Posterior cingulate gyrus (tissue), 11 donors: ENCODE data around the gene REXO5.

Source experiments
- DNase-seq, 10 donors: peaks; one replicate each; pipeline versions ENCODE4 v3.0.0 to v3.0.0-alpha.2; 2020 to 2021; ENCODE audit warnings: mixed read lengths in 3 of 10
- intact Hi-C: fragments of 100-400 bp; cut with DNase I; formaldehyde crosslinking; loops from one replicate; pipeline ENCODE4 v1.15.1; 2023

Gene REXO5

DNA sequence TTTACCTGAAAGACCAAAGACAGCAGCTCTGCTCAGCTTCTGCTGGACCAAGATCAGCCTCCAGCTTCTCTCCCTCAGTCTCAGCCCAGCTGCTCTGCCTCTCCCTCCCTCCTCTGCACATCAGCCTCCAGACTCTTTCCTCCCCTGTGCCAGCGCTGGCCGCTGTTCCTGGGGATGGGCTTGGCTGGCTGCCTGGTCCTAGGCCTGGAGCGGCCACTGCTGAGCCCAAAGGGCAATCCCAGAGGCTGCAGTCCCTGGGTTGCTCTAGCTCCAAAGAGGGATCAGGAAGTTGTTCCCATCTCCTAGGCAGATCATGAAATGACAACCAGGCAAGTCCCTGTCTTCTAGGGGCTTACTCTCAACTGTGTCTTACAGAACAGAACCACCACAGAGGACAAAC is 62.6 kb downstream of the REXO5 start:
- intact Hi-C loops = no loop called here
- peak; percentile 66 to 97 (median 82) for DNase-seq

DNA sequence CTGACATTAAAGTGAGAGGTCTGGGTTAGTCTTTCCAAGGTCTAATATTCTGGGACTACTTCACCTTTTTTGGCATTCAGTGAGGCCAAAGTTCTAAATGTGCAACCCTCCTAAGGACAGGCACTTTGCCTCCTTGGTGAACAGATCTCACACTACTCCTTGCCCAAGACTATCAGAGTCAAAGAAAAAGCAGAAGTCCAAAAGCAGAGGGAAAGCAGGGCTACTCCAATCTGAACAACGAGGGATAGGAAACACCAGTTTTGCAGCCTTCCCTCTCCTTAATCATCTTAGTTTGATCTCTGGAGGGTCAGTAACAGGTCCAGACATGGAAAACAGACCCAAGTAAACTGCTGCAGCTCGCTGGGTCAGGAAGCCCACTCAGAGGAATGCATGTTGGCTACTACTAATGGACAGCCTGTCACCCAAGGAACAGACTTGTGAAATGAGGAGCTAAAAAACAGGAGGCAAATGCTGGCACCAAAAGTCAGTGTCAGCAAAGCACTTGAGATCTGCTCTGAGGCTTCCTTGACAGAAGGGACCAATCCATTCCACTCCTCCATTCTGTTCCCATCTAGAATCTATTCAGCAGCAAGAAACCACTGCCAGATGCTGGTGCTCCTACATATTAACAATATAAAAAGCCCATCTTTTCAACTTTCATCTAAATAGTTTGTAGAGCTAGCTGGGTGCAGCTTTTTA is 63.9 kb downstream of the REXO5 start:
- DNase-seq = no peak
- intact Hi-C loops = no loop called here

DNA sequence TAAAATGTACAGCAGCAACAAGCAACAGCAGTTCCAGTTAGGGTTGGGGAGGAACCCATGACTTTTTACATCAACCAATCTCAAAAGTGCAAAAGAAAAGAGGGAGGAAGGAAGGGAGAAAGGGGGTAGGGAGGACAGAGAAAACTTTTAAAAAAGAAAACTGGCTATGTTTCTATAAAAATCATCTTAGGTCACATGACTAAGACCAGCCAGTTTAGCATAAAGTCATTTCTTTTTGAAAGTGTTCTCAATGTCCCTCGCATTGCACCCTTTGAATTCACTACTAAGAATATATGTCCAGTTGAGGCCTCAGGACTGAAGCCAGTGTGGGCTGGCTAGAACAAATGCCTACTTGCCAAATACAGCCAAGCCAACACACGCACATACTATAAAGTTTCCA is 64.9 kb downstream of the REXO5 start:
- intact Hi-C loops = no loop called here
- no peak for DNase-seq

DNA sequence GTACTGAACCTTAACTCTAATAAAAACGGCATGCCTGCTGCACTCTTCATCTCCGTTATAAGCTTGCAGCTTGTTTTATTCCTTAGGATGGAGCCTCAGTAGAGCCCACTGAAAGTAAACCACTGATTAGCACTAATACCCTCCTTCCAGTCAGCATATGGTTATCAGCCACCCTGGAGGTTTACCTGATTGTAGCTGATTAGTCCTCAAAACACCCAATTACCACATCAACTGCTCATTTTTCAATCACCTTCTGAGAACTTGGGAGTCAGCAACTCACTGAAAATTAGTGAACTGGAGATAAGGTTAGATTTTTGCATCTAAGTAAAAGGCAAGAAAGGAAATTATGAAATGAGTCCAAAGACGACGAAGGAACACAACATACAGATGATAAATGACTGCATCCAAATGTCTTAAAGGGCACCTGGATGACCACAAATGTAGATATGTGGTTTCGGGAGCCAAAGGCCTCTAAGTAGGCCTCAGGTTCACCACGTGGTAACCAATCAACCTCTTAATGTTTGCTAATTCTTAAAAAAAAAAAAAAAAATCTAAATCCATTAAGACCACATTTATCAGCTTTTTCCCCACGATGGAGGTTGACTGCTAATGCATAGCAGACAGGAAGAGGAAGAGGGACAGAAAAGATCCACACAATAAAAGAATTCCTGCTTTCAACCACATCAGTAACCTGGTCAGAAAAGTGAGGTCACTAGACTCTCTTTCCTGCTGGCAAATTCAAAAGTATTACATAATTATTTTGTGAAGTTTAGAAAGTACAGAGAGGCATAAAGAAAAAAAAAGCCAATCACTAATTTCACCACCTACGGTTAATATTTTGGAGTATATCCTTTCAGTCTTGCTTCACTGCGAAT is 65.9 kb downstream of the REXO5 start:
- intact Hi-C loops = no loop called here
- DNase-seq = no peak

DNA sequence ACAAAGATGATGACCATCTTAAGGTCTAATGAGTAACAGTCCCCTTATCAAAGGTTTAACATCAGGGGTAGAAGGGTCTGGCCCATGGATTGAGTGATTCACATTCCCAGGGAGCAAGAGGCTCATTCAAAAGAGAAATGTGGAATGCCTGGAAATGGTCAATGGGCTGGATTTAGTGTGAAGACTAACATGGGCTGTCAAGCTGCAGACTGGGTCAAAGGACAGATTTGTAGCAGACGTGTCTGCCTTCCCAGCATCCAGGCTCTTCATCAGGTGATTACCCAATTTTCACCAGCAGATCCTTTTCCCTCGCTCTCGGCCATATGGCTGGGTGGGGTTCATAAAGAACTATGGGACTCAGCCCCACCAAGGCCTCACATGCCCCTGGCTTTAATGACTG is 67.0 kb downstream of the REXO5 start:
- DNase-seq = no peak
- intact Hi-C loops = no loop called here

GRCh38 chr16:20874088-20874581 is 67.8 kb downstream of the REXO5 start:
- intact Hi-C loops = no loop called here

DNA sequence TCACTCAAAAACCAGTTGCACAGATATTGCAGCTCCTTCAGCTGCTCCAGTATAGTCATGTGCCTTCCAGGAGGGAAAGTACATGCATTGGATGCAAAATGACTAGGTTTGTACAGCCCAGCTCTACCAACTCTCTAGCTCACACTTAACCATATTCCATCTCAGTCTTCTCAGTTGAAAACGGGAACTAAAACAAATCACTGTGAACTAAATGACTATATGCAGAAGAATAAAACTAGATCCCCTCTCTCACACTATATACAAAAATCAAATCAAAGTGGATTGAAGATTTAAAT is 69.0 kb downstream of the REXO5 start:
- intact Hi-C loops = no loop called here
- no peak for DNase-seq

More at GRCh38 chr16:20874088-20874581, 67.8 kb downstream of the REXO5 start:
- no peak for DNase-seq

DNA sequence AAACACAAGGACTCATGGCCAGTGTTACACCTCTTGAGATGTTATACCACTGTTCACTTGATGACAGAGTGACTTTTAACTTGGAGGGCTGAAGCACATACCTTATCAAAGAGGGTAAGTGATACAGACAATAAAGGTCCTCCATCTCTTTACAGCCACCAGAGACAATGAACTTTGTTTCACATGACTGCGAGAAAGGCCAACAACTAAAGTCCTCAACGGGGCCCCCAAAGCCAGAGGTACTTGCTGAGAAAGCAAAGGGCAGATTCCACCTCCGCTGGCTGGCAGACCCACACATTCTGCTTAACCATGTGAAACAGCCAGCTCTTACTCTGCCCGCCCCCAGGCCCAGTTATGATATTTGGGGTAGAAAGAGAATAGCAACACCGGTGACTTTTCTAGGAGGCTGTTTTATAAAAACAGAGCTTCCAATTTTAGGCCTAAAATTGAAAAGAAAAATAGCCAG is 72.4 kb downstream of the REXO5 start:
- no peak for DNase-seq
- intact Hi-C loops = no loop called here

DNA sequence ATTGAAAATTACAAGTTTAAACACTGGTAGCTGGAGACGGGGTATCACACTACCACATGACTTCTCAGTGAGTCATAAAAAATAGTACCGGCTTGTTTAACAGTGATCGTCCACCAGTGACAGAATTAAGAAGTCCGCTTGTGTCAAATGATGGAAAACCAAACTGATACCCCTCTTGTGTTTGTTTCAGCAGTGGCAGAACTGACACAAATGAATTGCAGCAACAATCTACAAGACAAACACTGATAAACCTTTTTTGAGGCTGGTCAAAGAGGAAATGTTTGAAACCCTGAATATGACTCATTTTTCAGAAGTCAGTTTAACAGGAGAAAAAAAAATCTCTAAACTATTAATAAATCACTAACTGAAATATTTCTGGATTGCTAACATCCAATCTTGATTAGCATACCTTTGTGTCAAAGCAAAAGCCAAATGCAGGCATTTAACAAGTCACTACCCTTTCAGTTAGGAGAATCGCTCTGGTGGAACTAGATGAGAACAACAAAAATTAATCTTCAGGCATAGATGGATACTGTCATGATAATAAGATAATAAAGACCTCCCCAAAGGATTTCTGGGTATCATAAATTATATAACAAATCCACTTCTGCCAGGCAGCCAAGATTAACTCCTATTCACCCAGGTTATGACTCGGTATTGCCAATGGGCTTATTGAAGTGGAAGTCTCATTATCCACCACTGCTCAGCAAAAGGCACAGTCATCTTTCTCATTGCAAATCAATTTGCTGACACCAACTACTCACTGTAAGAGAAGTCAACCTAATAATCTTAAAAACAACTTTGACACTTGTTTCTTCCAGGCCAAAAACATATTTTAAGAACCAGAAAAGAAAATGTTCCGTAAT is 73.1 kb downstream of the REXO5 start:
- DNase-seq = no peak
- intact Hi-C loops = no loop called here

DNA sequence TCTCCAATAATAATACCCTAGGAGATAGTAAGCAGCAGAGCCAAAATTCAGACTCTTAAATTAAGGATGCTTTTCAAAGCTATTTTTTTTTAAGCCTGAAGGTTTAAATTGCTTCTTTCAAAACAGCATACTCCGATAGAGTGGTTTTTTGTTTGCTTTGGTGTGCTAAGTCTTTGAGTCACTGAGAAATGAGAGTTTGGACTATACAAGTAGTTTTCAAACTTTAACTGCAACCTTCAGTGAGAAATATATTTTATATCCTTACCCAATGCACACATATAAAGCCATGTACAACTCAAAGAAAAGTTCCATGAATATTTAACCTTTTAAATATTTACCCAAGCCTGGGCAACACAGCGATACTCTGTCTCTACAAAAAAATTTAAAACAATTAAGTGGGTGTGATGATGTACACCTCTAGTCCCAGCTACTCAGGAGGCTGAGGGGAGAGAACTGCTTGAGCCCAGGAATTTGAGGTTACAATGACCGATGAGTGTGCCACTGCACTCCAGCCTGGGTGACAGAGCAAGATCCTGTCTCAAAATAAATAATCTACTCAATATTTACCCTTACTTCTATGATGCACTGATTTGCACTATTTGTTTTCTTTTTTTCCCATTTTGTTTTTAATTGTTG is 74.7 kb downstream of the REXO5 start:
- DNase-seq = no peak
- intact Hi-C loops = no loop called here

DNA sequence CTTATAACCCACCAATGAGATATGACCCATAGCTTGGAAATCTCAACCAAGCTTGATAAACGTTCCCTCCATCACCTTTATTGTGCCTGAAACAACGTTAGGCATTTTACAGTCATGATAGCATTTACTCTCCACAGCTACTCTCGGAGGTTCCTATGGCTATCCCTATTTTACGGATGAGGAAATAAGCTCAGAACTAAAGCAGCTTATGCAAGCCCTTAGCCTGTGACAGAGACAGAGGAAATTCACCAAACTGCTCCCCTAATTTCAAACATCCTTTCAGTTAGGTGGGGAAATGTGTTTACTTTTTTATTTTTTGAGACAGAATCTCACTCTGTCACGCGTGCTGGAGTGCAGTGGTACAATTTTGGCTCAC is 75.2 kb downstream of the REXO5 start:
- no peak for DNase-seq
- intact Hi-C loops = no loop called here

GRCh38 chr16:20883554-20884239 is 77.4 kb downstream of the REXO5 start:
- no peak for DNase-seq
- intact Hi-C loops = no loop called here

- no peak for DNase-seq
Observed at GRCh38 chr16:20884240-20884556, 77.9 kb downstream of the REXO5 start.

GRCh38 chr16:20886320-20886719 is 80.0 kb downstream of the REXO5 start:
- intact Hi-C loops = no loop called here
- DNase-seq = no peak

More at GRCh38 chr16:20884240-20884556, 77.9 kb downstream of the REXO5 start:
- intact Hi-C loops = no loop called here

GRCh38 chr16:20887207-20887606 is 80.9 kb downstream of the REXO5 start:
- no peak for DNase-seq
- intact Hi-C loops = no loop called here

DNA sequence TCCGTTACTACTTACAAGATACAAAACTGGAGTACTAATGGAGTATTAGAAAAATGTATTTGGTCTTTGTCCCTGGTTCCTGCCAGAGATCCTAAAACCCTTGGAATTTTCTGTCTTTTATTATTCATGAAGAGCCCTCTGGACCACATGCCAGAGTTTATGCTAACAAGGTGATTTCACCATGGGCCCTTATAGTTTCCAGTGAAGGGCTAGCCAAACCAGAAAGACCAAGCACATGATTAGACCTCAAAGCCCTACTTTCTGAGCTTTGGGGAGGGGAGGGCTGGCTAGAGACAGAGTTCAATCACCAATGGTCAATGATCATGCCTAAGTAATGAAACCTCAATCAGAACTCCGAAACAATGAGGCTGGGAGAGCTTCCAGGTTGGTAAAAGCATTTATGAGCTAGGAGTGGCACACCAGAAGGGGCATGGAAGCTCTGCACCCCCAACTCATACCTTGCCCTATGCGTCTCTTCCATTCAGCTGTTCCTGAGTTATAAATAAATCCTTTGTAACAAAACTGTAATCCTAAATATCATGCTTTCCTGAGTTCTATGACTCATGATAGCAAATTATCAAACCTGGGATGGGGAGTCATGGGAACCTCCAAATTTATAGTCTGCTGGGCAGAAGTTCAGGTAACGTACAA is 83.4 kb downstream of the REXO5 start:
- DNase-seq = no peak
- intact Hi-C loops = no loop called here

- no peak for DNase-seq
- intact Hi-C loops = no loop called here
Observed at GRCh38 chr16:20894388-20894787, 88.1 kb downstream of the REXO5 start.

- DNase-seq = no peak
- intact Hi-C loops = no loop called here
Observed at GRCh38 chr16:20897253-20897897, 91.0 kb downstream of the REXO5 start.

- no peak for DNase-seq
- intact Hi-C loops = no loop called here
Observed at GRCh38 chr16:20897922-20898321, 91.6 kb downstream of the REXO5 start.
